PC-9 (cell line): ENCODE data around the gene RNASE8. TPM values are rescaled to one million over a fixed set of nuclear protein-coding genes. Genes with fewer than 3 reads are reported as not detected.
A peak's percentile ranks its signal among the peaks of the same experiment; 100 is the strongest.

Source experiments
- BruUV-seq: library from RNA; stranded (reverse); fragments of 400-500 nt; replicated peaks from 2 replicates; lab custom pipeline; 2021; lab: Mats Ljungman, UMichigan
- CTCF ChIA-PET: fragments of 300-600 bp; sonication (Branson Sonifier 250); formaldehyde crosslinking; loops from one replicate; lab custom pipeline; 2022; ENCODE audit warnings: antibody characterized with exemption; lab: Charles Lee
- POLR2A ChIA-PET: fragments of 300-600 bp; sonication (Branson Sonifier 250); formaldehyde crosslinking; loops from one replicate; lab custom pipeline; 2022; ENCODE audit warnings: antibody characterized with exemption; ENCODE audit not compliant: unreplicated experiment; lab: Charles Lee
- DNase-seq, 2 experiments: peaks; one replicate each; pipeline versions ENCODE4 v3.0.0 to v3.0.0-alpha.2; 2015 to 2022; ENCODE audit warnings: mixed read lengths in 1 of 2
- H2AFZ ChIP-seq: fragments of 200-600 bp; sonication (generic); 2 replicates; pipeline ENCODE4 v1.8.1; 2017; ENCODE audit warnings: antibody characterized with exemption
- H3F3A ChIP-seq: fragments of 200-600 bp; sonication (generic); 2 replicates; pipeline ENCODE4 v1.8.1; 2017; ENCODE audit warnings: antibody characterized with exemption, mild to moderate bottlenecking, low read depth; ENCODE audit not compliant: insufficient read depth
- H3K27ac ChIP-seq: fragments of 200-600 bp; sonication (generic); 2 replicates; pipeline ENCODE4 v1.6.1; 2016; ENCODE audit warnings: mixed run types
- H3K27me3 ChIP-seq: fragments of 200-600 bp; sonication (generic); 2 replicates; pipeline ENCODE4 v1.6.1; 2016; ENCODE audit warnings: low read depth, mixed run types; ENCODE audit not compliant: insufficient read depth
- H3K36me3 ChIP-seq: fragments of 200-600 bp; sonication (generic); 2 replicates; pipeline ENCODE4 v1.6.1; 2016; ENCODE audit warnings: low read depth, mixed run types
- H3K4me1 ChIP-seq: fragments of 200-600 bp; sonication (generic); replicated peaks from 2 replicates; pipeline ENCODE4 v1.6.1; 2016; ENCODE audit warnings: mixed run types; ENCODE audit not compliant: insufficient read depth
- H3K4me2 ChIP-seq: fragments of 200-600 bp; sonication (generic); 2 replicates; pipeline ENCODE4 v1.6.1; 2017; ENCODE audit warnings: mixed run types
- H3K4me3 ChIP-seq: fragments of 200-600 bp; sonication (generic); 2 replicates; pipeline ENCODE4 v1.6.1; 2016; ENCODE audit warnings: mixed run types
- H3K79me2 ChIP-seq: fragments of 200-600 bp; sonication (generic); 2 replicates; pipeline ENCODE4 v1.6.1; 2017; ENCODE audit warnings: low read depth, mixed run types
- H3K9me2 ChIP-seq: fragments of 200-600 bp; sonication (generic); 2 replicates; pipeline ENCODE4 v1.8.1; 2017; ENCODE audit warnings: mild to moderate bottlenecking; ENCODE audit not compliant: insufficient read depth
- H3K9me3 ChIP-seq: fragments of 200-600 bp; sonication (generic); 2 replicates; pipeline ENCODE4 v1.8.1; 2016; ENCODE audit warnings: low read depth; ENCODE audit not compliant: insufficient read depth
- H4K20me1 ChIP-seq: fragments of 200-600 bp; sonication (generic); 2 replicates; pipeline ENCODE4 v1.8.1; 2017; ENCODE audit not compliant: insufficient read depth
- EZH2 ChIP-seq: fragments of 200-600 bp; sonication (generic); IDR thresholded peaks from 2 replicates; pipeline ENCODE4 v1.8.0; 2017; ENCODE audit warnings: antibody characterized with exemption, low read depth
- intact Hi-C: fragments of 100-400 bp; cut with micrococcal nuclease; formaldehyde crosslinking; loops from one replicate; pipeline ENCODE4 v1.10.0; 2022; ENCODE audit not compliant: unreplicated experiment
- total RNA-seq: library from RNA; stranded (reverse); gene quantifications from 2 replicates; pipeline ENCODE4 v1.2.3, GENCODE V29; 2021
- TF ChIP-seq, protein P1 (sequence below): fragments of 200-600 bp; sonication (generic); conservative IDR thresholded peaks from 2 replicates; pipeline ENCODE4 v1.6.1; 2017; ENCODE audit warnings: mixed run types, antibody characterized with exemption, mild to moderate bottlenecking, moderate library complexity

RNASE8 gene
- total RNA-seq, 1 experiment from 2014 or later, result not detected

DNA sequence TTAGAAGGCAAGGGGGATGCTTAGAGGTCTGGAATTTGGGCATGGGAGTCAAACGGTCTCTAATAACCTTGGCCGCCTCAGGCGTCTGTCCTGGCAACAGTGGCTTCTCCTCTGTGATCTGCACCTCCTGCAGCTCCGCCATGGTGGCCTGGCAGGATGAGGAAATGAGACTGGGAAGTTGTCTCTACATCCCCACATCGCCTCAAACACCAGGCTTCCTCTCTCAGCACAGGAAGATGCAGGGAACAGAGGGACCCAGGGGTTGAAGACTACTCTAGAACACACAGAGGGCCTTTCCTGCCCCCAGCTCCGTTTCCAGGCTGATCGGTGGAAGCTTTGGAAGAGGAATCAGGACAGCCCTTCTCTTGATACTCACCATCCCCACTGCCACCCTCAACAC is 34.4 kb upstream of the RNASE8 start:
- Histone ChIP-seq H3K27ac (no peak overlapping the region), H3K4me1 (0 out of 2 replicates have a peak, but pooled peaks cover 6% of the 10 kb centered on the region), H3K4me3 (no peak overlapping the region), H3K79me2 (no peaks in the 10 kb centered on the region), H3K9me3 (no peaks in the 10 kb centered on the region), H2AFZ (no peak overlapping the region), H3F3A (no peaks in the 10 kb centered on the region), H3K27me3 (no peaks in the 10 kb centered on the region), H3K36me3 (no peaks in the 10 kb centered on the region), H4K20me1 (no peaks in the 10 kb centered on the region), H3K4me2 (no peak overlapping the region), H3K9me2 (no peaks in the 10 kb centered on the region)
- no TSS peak for BruUV-seq
- ChIA-PET POLR2A (no interaction called here), CTCF (no interaction called here)
- DNase-seq, result no peak
- intact Hi-C loops, result no loop called here
- TF ChIP-seq, protein P1, sequence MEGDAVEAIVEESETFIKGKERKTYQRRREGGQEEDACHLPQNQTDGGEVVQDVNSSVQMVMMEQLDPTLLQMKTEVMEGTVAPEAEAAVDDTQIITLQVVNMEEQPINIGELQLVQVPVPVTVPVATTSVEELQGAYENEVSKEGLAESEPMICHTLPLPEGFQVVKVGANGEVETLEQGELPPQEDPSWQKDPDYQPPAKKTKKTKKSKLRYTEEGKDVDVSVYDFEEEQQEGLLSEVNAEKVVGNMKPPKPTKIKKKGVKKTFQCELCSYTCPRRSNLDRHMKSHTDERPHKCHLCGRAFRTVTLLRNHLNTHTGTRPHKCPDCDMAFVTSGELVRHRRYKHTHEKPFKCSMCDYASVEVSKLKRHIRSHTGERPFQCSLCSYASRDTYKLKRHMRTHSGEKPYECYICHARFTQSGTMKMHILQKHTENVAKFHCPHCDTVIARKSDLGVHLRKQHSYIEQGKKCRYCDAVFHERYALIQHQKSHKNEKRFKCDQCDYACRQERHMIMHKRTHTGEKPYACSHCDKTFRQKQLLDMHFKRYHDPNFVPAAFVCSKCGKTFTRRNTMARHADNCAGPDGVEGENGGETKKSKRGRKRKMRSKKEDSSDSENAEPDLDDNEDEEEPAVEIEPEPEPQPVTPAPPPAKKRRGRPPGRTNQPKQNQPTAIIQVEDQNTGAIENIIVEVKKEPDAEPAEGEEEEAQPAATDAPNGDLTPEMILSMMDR, result no peak
- no peak for TF ChIP-seq EZH2

DNA sequence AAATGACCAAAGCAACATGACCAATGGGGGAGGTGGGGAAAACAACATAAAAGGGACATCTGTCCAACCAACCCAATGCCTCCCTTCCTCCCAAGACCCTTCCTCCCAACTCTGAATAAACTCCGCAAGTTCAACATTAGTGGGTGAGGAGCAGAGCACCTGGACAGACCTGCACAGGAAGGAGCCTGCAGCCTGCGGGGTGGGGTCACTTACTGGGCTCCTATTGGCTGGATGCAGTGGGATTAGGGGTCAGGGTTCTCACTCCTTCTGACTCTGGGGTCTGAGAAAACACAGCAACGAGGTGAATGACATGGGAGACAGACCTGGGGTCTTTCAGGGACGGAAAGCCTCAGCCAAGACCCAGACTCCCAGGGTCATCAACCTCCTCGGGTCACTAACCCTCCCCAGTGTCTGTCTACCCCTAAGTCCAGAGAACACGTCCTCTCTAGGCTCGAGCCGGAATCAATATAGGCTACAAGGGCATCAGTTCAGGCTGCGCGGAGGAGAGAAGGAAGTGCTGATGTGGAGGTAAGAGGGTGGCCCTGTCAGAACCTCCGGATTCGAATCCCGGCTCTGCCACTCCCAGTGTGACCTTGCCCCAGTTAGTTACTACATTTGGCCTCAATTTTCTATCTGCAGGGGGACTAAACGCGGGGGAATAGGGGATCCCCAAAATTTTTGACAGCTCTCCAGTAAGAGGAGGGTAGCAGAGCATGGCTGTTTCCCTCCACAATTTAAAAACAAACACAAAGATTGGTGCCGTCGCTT is 33.6 kb upstream of the RNASE8 start:
- H3F3A ChIP-seq, result no peaks in the 10 kb centered on the region
- no peaks in the 10 kb centered on the region for H3K9me3 ChIP-seq
- H3K4me1 ChIP-seq, result 0 out of 2 replicates have a peak, but pooled peaks cover 6% of the 10 kb centered on the region
- H4K20me1 ChIP-seq, result no peaks in the 10 kb centered on the region
- DNase-seq, result no peak
- H2AFZ ChIP-seq, result peak overlapping the region; percentile 79
- H3K27me3 ChIP-seq, result no peaks in the 10 kb centered on the region
- H3K36me3 ChIP-seq, result no peaks in the 10 kb centered on the region
- H3K4me2 ChIP-seq, result peak overlapping the region; percentile 74
- POLR2A ChIA-PET, result no interaction called here
- H3K4me3 ChIP-seq, result peak overlapping the region; percentile 59; the same call in 1 of the 2 replicates
- no peaks in the 10 kb centered on the region for H3K9me2 ChIP-seq
- H3K27ac ChIP-seq, result no peak overlapping the region
- no peaks in the 10 kb centered on the region for H3K79me2 ChIP-seq
- CTCF ChIA-PET, result interaction anchor here (0.5 kb wide), 1 partner anchor 59 kb away, joined by 3 read pairs; no protein-coding TSS in a partner anchor
- intact Hi-C loops, result no loop called here
- TF ChIP-seq, protein P1, result no peak
- TF ChIP-seq EZH2, result no peak
- BruUV-seq, result no TSS peak

DNA sequence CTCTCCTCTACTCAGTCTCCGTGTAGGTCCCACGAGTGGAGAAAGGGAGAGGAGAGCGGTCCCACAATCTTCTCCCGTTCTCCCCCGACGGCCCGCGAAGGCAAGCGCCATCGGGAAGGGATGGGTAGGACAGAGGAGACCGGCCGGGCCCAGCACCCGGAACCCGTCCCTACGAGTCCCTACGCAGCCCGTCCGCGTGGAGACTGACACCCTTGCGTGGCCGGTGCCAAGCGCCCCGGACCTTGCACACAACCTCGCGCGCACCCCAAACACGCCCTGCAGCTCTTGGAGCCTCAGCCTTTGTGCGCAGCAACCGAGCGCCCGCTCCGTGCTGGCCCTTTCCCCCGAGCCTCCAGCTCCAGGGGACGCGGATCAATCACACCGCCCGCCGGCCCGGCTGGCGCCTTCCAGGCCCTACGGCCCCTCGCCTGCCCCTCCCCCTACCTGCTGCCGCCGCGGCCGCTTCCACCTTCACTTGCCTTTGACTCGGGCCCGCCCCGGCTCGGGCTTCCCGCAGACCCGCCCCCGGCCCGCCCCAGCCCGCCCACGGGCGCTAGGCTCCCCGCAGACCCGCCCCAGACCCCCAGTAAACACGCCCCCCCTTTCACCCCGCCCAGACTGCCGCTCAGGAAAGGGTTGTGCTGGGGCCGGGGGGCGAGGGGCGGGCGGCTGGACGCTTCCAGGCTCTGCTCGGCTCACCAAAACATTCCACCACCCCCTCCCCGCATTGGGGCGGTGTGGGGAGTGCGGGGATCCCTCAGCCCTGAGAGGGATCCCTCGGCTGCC is 32.8 kb upstream of the RNASE8 start, which contains the start of gene NDRG2:
TSS of gene NDRG2 (minus strand) at position 477 of the 786 bp plus-strand sequence. CDS start 1,746 bp downstream, outside the sequence.
- Histone ChIP-seq H3K4me2 (peak within 1 kb of the TSS; percentile 74), H3K4me3 (peak within 1 kb of the TSS; percentile 59), H3K36me3 (no peaks in the 10 kb centered on the region), H4K20me1 (no peaks in the 10 kb centered on the region), H3K27me3 (no peaks in the 10 kb centered on the region), H3K27ac (no peak within 1 kb of the TSS), H3F3A (no peaks in the 10 kb centered on the region), H3K9me2 (no peaks in the 10 kb centered on the region), H2AFZ (peak within 1 kb of the TSS; percentile 79), H3K9me3 (no peaks in the 10 kb centered on the region), H3K4me1 (0 out of 2 replicates have a peak, but pooled peaks cover 6% of the 10 kb centered on the region), H3K79me2 (no peaks in the 10 kb centered on the region)
- BruUV-seq, result no TSS peak
- CTCF ChIA-PET, result no interaction called here
- intact Hi-C loops, result no loop called here
- peak in 1 of 2 experiments; percentile 56 for DNase-seq
- POLR2A ChIA-PET, result no interaction called here
- TF ChIP-seq, protein P1, result no peak
- TF ChIP-seq EZH2, result no peak
